ENCODE results near the gene SCYGR1.
"Not testable (repeated sequence)": the region's sequence is repeated elsewhere in the genome, so short reads cannot be mapped to it uniquely, and the experiment has no call there.

Gene SCYGR1

GRCh38 chr2:227368574-227368973, 19.2 kb downstream of the SCYGR1 start:
- no peak for DNase-seq

- DNase-seq, result no peak
Observed at GRCh38 chr2:227367427-227367795, 20.3 kb downstream of the SCYGR1 start.

- DNase-seq, result no peak
Observed at GRCh38 chr2:227366769-227367426, 20.9 kb downstream of the SCYGR1 start.

- no peak for DNase-seq
Observed at GRCh38 chr2:227365833-227366232, 21.9 kb downstream of the SCYGR1 start.

- DNase-seq, result not testable (repeated sequence)
Observed at GRCh38 chr2:227364585-227365263, 23.0 kb downstream of the SCYGR1 start.

GRCh38 chr2:227363756-227364155, 24.0 kb downstream of the SCYGR1 start:
- DNase-seq, result no peak

GRCh38 chr2:227360351-227360750, 27.4 kb downstream of the SCYGR1 start:
- DNase-seq, result no peak

GRCh38 chr2:227351639-227352038, 36.1 kb downstream of the SCYGR1 start:
- no peak for DNase-seq

- no peak for DNase-seq
Observed at GRCh38 chr2:227349989-227350612, 37.6 kb downstream of the SCYGR1 start.

- no peak for DNase-seq
Observed at GRCh38 chr2:227348324-227348723, 39.4 kb downstream of the SCYGR1 start.

- no peak for DNase-seq
Observed at GRCh38 chr2:227347117-227347516, 40.6 kb downstream of the SCYGR1 start.

GRCh38 chr2:227344231-227344630, 43.5 kb downstream of the SCYGR1 start:
- no peak for DNase-seq

- no peak for DNase-seq
Observed at GRCh38 chr2:227341553-227341952, 46.2 kb downstream of the SCYGR1 start.

GRCh38 chr2:227340106-227340505, 47.6 kb downstream of the SCYGR1 start:
- DNase-seq, result no peak

GRCh38 chr2:227339098-227339599, 48.6 kb downstream of the SCYGR1 start:
- no peak for DNase-seq
